ENCODE data around the gene IL10. TPM values are rescaled to one million over a fixed set of nuclear protein-coding genes. Genes with fewer than 3 reads are reported as not detected.

The IL10 gene
- total RNA-seq, 2 donors from 2014 or later: 0.93 to 3.1 TPM

- TF ChIP-seq, protein P1, sequence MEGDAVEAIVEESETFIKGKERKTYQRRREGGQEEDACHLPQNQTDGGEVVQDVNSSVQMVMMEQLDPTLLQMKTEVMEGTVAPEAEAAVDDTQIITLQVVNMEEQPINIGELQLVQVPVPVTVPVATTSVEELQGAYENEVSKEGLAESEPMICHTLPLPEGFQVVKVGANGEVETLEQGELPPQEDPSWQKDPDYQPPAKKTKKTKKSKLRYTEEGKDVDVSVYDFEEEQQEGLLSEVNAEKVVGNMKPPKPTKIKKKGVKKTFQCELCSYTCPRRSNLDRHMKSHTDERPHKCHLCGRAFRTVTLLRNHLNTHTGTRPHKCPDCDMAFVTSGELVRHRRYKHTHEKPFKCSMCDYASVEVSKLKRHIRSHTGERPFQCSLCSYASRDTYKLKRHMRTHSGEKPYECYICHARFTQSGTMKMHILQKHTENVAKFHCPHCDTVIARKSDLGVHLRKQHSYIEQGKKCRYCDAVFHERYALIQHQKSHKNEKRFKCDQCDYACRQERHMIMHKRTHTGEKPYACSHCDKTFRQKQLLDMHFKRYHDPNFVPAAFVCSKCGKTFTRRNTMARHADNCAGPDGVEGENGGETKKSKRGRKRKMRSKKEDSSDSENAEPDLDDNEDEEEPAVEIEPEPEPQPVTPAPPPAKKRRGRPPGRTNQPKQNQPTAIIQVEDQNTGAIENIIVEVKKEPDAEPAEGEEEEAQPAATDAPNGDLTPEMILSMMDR (IDR thresholded peaks at IDR 0.05): no peak
- no peak for DNase-seq (ENCODE audit: low spot score)
- no peak overlapping the region for H3K4me3 ChIP-seq
- no peak overlapping the region for H3K27ac ChIP-seq
- no peaks in the 10 kb centered on the region for H3K27me3 ChIP-seq
- H3K36me3 ChIP-seq: no peaks in the 10 kb centered on the region
- no peaks in the 10 kb centered on the region for H3K9me3 ChIP-seq
- H3K4me1 ChIP-seq: no peaks in the 10 kb centered on the region
Measured at GRCh38 chr1:206778031-206778430, 5.7 kb upstream of the IL10 start.

DNA sequence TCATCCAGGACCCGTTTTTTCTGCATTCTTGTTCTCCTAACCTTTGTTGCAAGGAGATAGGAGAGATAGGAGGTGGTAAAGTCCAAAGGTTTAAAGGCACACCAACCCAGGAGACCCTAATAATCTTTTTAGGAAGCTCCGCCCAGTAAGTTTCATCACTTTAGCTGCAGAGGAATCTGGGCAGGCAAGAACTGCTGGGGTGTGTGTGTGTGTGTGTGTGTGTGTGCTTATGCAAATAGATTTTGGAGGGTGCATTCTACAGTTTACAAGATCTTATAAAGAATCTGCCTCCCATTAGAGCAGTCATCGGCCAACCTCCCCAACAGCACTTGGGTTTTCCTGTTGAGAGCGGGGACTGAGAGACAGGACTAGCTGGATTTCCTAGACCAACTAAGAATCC is 3.9 kb upstream of the IL10 start:
- Histone ChIP-seq H3K9me3 (no peaks in the 10 kb centered on the region), H3K4me1 (no peaks in the 10 kb centered on the region), H3K36me3 (no peaks in the 10 kb centered on the region), H3K27ac (no peak overlapping the region), H3K27me3 (no peaks in the 10 kb centered on the region), H3K4me3 (no peak overlapping the region)
- DNase-seq (ENCODE audit: low spot score): no peak
- TF ChIP-seq, protein P1 (IDR thresholded peaks at IDR 0.05): no peak

GRCh38 chr1:206774093-206774492 is 1.8 kb upstream of the IL10 start:
- no peaks in the 10 kb centered on the region for H3K27me3 ChIP-seq
- TF ChIP-seq, protein P1 (IDR thresholded peaks at IDR 0.05): no peak
- no peak for DNase-seq (ENCODE audit: low spot score)
- no peaks in the 10 kb centered on the region for H3K9me3 ChIP-seq
- H3K36me3 ChIP-seq: no peaks in the 10 kb centered on the region
- H3K4me1 ChIP-seq: no peaks in the 10 kb centered on the region
- no peak overlapping the region for H3K27ac ChIP-seq
- H3K4me3 ChIP-seq: no peak overlapping the region

- DNase-seq (ENCODE audit: low spot score): no peak
- Histone ChIP-seq H3K36me3 (no peaks in the 10 kb centered on the region), H3K27ac (no peak overlapping the region), H3K27me3 (no peaks in the 10 kb centered on the region), H3K4me3 (no peak overlapping the region), H3K9me3 (no peaks in the 10 kb centered on the region), H3K4me1 (no peaks in the 10 kb centered on the region)
- TF ChIP-seq, protein P1 (IDR thresholded peaks at IDR 0.05): no peak
Measured at GRCh38 chr1:206771338-206771692, 979 bp downstream of the IL10 start.

DNA sequence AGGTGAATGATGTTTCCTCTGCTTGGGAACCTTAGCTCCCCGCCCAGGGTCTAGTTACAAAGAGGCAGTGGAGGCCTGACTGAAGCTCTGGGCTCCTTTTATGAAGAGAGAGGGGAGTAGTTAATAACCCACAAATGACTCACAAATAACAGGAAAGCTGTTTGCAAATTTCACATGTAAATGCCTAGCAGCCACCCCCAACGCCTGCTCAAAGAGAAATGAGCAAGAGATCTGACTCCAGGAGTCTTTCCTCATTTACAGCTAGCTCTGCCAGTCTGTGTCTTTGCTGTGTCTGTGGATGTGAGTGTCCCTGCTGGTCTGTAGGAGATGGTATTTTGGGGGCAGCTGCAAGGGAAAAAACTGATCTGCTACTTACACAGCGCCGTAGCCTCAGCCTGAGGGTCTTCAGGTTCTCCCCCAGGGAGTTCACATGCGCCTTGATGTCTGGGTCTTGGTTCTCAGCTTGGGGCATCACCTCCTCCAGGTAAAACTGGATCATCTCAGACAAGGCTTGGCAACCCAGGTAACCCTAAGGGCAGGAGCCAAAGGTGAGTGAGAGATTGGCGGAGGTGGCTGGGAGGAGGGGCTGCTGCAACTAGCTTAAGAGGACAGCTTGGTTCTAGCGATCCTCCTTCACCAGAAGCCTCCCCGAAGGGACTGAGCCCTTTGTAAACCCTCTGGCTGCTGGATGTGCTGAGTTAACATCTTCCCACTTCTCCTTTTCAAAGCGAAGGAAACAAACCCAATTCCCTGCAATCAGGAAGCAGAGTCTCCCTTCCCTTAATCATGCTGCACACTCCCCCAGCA is 1.6 kb downstream of the IL10 start, which contains the start of gene IL19:
TSS of gene IL19 (plus strand) at position 243 of the 807 bp plus-strand sequence. CDS start 65,890 bp downstream, outside the sequence.
- Histone ChIP-seq H3K4me1 (no peaks in the 10 kb centered on the region), H3K27ac (peak within 1 kb of the TSS in 1 of 2 donors; percentile 11), H3K4me3 (peak within 1 kb of the TSS in 1 of 2 donors; percentile 11), H3K27me3 (no peaks in the 10 kb centered on the region), H3K36me3 (no peaks in the 10 kb centered on the region), H3K9me3 (no peaks in the 10 kb centered on the region)
- DNase-seq (ENCODE audit: low spot score): no peak
- TF ChIP-seq, protein P1 (IDR thresholded peaks at IDR 0.05): no peak

Measured in right atrium auricular region (tissue), 2 donors.